Natural killer cell (primary cell): ENCODE measurements around the gene OPA1. TPM values are rescaled to one million over a fixed set of nuclear protein-coding genes. Genes with fewer than 3 reads are reported as not detected.
"Not testable (repeated sequence)": the region's sequence is repeated elsewhere in the genome, so short reads cannot be mapped to it uniquely, and the experiment has no call there.

ENCODE experiments used
- ATAC-seq, 3 donors: fragments of 150-1000 bp in 2 of 3; fragments of 200-7000 bp in 1 of 3; cut with Tn5 transposase; 1 replicate in 1 of 3; 2 replicates in 2 of 3; pipeline ENCODE4 v1.10.0; 2021; ENCODE audit warnings: mild to moderate bottlenecking in 2 of 3, moderate library complexity in 2 of 3
- DNase-seq, 2 donors: peaks; one replicate each; pipeline versions ENCODE4 v3.0.0 to v3.0.0-alpha.2; 2013 to 2021; ENCODE audit warnings: mixed read lengths in 1 of 2
- H3K27ac ChIP-seq: one replicate; pipeline ENCODE4 v1.5.1; 2013; ENCODE audit warnings: mild to moderate bottlenecking, low read length
- H3K27me3 ChIP-seq: one replicate; pipeline ENCODE4 v1.6.1; 2013; ENCODE audit warnings: low read length; ENCODE audit not compliant: control insufficient read depth, insufficient read depth
- H3K36me3 ChIP-seq: one replicate; pipeline ENCODE4 v1.6.1; 2013; ENCODE audit warnings: low read length; ENCODE audit not compliant: control insufficient read depth, insufficient read depth
- H3K4me1 ChIP-seq: one replicate; pipeline ENCODE4 v1.6.1; 2013; ENCODE audit warnings: low read length; ENCODE audit not compliant: control insufficient read depth, insufficient read depth
- H3K4me3 ChIP-seq: one replicate; pipeline ENCODE4 v1.5.1; 2013; ENCODE audit warnings: low read length
- H3K9me3 ChIP-seq: one replicate; pipeline ENCODE4 v1.6.1; 2013; ENCODE audit warnings: low read length; ENCODE audit not compliant: control insufficient read depth, insufficient read depth
- H3K27ac Mint-ChIP-seq, 2 donors: one replicate each; pipeline ENCODE4 v1.8.0; 2022; ENCODE audit warnings: mild to moderate bottlenecking in 2 of 2, mixed read lengths in 2 of 2, moderate library complexity in 1 of 2
- H3K27me3 Mint-ChIP-seq, 2 donors: one replicate each; pipeline ENCODE4 v1.8.0; 2022; ENCODE audit warnings: low read depth in 2 of 2, mixed read lengths in 2 of 2
- H3K36me3 Mint-ChIP-seq: one replicate; pipeline ENCODE4 v1.8.0; 2022; ENCODE audit warnings: mixed read lengths
- H3K4me1 Mint-ChIP-seq, 2 donors: one replicate each; pipeline ENCODE4 v1.8.0; 2022; ENCODE audit warnings: mixed read lengths in 2 of 2
- H3K4me3 Mint-ChIP-seq: one replicate; pipeline ENCODE4 v1.8.0; 2022; ENCODE audit warnings: mild to moderate bottlenecking, moderate library complexity, mixed read lengths
- H3K9me3 Mint-ChIP-seq, 2 donors: one replicate each; pipeline ENCODE4 v1.8.0; 2022; ENCODE audit warnings: mixed read lengths in 2 of 2
- CTCF ChIP-seq: fragments of 200-600 bp; IDR thresholded peaks from one replicate; pipeline ENCODE4 v1.8.0; 2022; ENCODE audit warnings: antibody characterized with exemption
- WGBS: methylation state at CpG from one replicate; pipeline ENCODE4 v1.1.7; 2013; ENCODE audit warnings: missing lambda C conversion rate; ENCODE audit not compliant: insufficient coverage; 5-methylcytosine and 5-hydroxymethylcytosine counted together
- intact Hi-C: fragments of 100-400 bp; cut with micrococcal nuclease; formaldehyde crosslinking; loops from one replicate; pipeline ENCODE4 v1.14.2; 2022
- total RNA-seq, 4 donors: library from RNA; stranded (reverse); fragments of 120-200 nt in 1 of 4; gene quantifications; one replicate each; pipeline versions ENCODE4 v1.2.3 to v1.2.4, GENCODE V29; 2013 to 2022

OPA1 gene
- total RNA-seq, 3 donors from 2014 or later (not counting 1 experiment from before 2014, with no cell fraction given) = 52.6 to 72.0 (median 57.5) TPM

- H3K4me1 Mint-ChIP-seq = peaks cover 48 to 51% of the 10 kb centered on the region in 2 donors
- H3K27me3 Mint-ChIP-seq, H3K36me3 ChIP-seq, DNase-seq, H3K9me3 Mint-ChIP-seq, H3K27ac Mint-ChIP-seq, H3K9me3 ChIP-seq, intact Hi-C loops, ATAC-seq, H3K27ac ChIP-seq, H3K27me3 ChIP-seq, H3K36me3 Mint-ChIP-seq, H3K4me3 ChIP-seq, H3K4me1 ChIP-seq, H3K4me3 Mint-ChIP-seq: not testable (repeated sequence)
- 100% methylated on average over 9 of the region's 11 CpGs for WGBS
These were observed 17.5 kb downstream of the OPA1 start for GRCh38 chr3:193610516-193610915.

- H3K36me3 Mint-ChIP-seq = no peaks in the 10 kb centered on the region
- Histone ChIP-seq H3K36me3 (peaks cover 36% of the 10 kb centered on the region), H3K27me3 (no peaks in the 10 kb centered on the region), H3K4me3 (no peak overlapping the region), H3K27ac (no peak overlapping the region), H3K4me1 (no peaks in the 10 kb centered on the region), H3K9me3 (no peaks in the 10 kb centered on the region)
- DNase-seq (no peak), ATAC-seq (peak; percentile 60 to 94 (median 92))
- no peaks in the 10 kb centered on the region for H3K9me3 Mint-ChIP-seq
- H3K27me3 Mint-ChIP-seq = no peaks in the 10 kb centered on the region
- intact Hi-C loops = no loop called here
- peak overlapping the region; percentile 55 to 56 for H3K27ac Mint-ChIP-seq
- peaks cover 28% of the 10 kb centered on the region in 2 donors for H3K4me1 Mint-ChIP-seq
- 32% methylated on average over 2 of the region's 2 CpGs for WGBS
- H3K4me3 Mint-ChIP-seq = peak overlapping the region; percentile 29
- no peak for TF ChIP-seq CTCF
These were observed 21.4 kb downstream of the OPA1 start for GRCh38 chr3:193614430-193614829.

- H3K4me1 ChIP-seq = no peaks in the 10 kb centered on the region
- H3K27ac Mint-ChIP-seq = no peak overlapping the region
- no peaks in the 10 kb centered on the region for H3K27me3 Mint-ChIP-seq
- ATAC-seq (no peak), DNase-seq (no peak)
- no peaks in the 10 kb centered on the region for H3K9me3 Mint-ChIP-seq
- H3K27ac ChIP-seq = no peak overlapping the region
- no peaks in the 10 kb centered on the region for H3K9me3 ChIP-seq
- H3K36me3 Mint-ChIP-seq = peaks cover 5% of the 10 kb centered on the region
- H3K4me1 Mint-ChIP-seq = peaks cover 14 to 26% of the 10 kb centered on the region in 2 donors
- H3K27me3 ChIP-seq = no peaks in the 10 kb centered on the region
- H3K36me3 ChIP-seq = peaks cover 51% of the 10 kb centered on the region
- 100% methylated on average over 1 of the region's 1 CpG for WGBS
- H3K4me3 ChIP-seq = no peak overlapping the region
- intact Hi-C loops = no loop called here
- no peak overlapping the region for H3K4me3 Mint-ChIP-seq
- TF ChIP-seq CTCF = no peak
These were observed 24.6 kb downstream of the OPA1 start for GRCh38 chr3:193617628-193618027.

GRCh38 chr3:193620057-193620456 lies 27.0 kb downstream of the OPA1 start:
- Histone ChIP-seq H3K9me3 (no peaks in the 10 kb centered on the region), H3K36me3 (peaks cover 55% of the 10 kb centered on the region), H3K4me1 (no peaks in the 10 kb centered on the region), H3K4me3 (no peak overlapping the region), H3K27ac (no peak overlapping the region), H3K27me3 (no peaks in the 10 kb centered on the region)
- WGBS = 100% methylated on average over 1 of the region's 1 CpG
- Mint-ChIP-seq H3K27me3 (no peaks in the 10 kb centered on the region), H3K4me3 (no peak overlapping the region), H3K4me1 (peaks cover 1 to 8% of the 10 kb centered on the region in 2 donors), H3K9me3 (no peaks in the 10 kb centered on the region), H3K36me3 (peaks cover 9% of the 10 kb centered on the region), H3K27ac (peak overlapping the region in 1 of 2 donors; percentile 11)
- no peak for TF ChIP-seq CTCF
- no peak for DNase-seq
- intact Hi-C loops = no loop called here
- no peak for ATAC-seq
